BLaER1 treated with 17β-estradiol and CSF1 and Interleukin-3, amounts not matched to agents 10 nM and 100 nM (cell line): Measurements from ENCODE around the gene FOS.
"Not testable (repeated sequence)": the region's sequence is repeated elsewhere in the genome, so short reads cannot be mapped to it uniquely, and the experiment has no call there.

ENCODE experiments used
- H3K27ac ChIP-seq, 11 experiments: shearing (Covaris generic); formaldehyde crosslinking; 2 replicates each; pipeline ENCODE4 v1.8.1; 2022
- H3K27me3 ChIP-seq, 11 experiments: shearing (Covaris generic); formaldehyde crosslinking; 2 replicates each; pipeline ENCODE4 v1.8.1; 2022
- H3K36me3 ChIP-seq, 11 experiments: shearing (Covaris generic); formaldehyde crosslinking; 2 replicates each; pipeline ENCODE4 v1.8.1; 2022
- H3K4me1 ChIP-seq, 10 experiments: shearing (Covaris generic); formaldehyde crosslinking; 2 replicates each; pipeline ENCODE4 v1.8.1; 2022
- H3K4me2 ChIP-seq, 11 experiments: shearing (Covaris generic); formaldehyde crosslinking; 2 replicates each; pipeline ENCODE4 v1.8.1; 2022
- H3K4me3 ChIP-seq, 10 experiments: shearing (Covaris generic); formaldehyde crosslinking; 2 replicates each; pipeline ENCODE4 v1.8.1; 2022
- H3K9ac ChIP-seq, 11 experiments: shearing (Covaris generic); formaldehyde crosslinking; 2 replicates each; pipeline ENCODE4 v1.8.1; 2022
- H3K9me3 ChIP-seq, 11 experiments: shearing (Covaris generic); formaldehyde crosslinking; replicated peaks in 1 of 11; 2 replicates each; pipeline ENCODE4 v1.8.1; 2022
- H4K20me1 ChIP-seq, 11 experiments: shearing (Covaris generic); formaldehyde crosslinking; 2 replicates each; pipeline ENCODE4 v1.8.1; 2022
- Cebpa-rat ChIP-seq, 11 experiments: shearing (Covaris generic); IDR thresholded peaks; 2 replicates each; pipeline ENCODE4 v1.8.1; 2022

Gene FOS

GRCh38 chr14:75307700-75308379 lies 29.2 kb downstream of the FOS start:
- Histone ChIP-seq H3K9ac (no peak overlapping the region), H3K4me2 (peak overlapping the region in 2 of 11 experiments; percentile 5 to 49; a peak in 1 of 22 replicates)
- no peak for TF ChIP-seq Cebpa-rat (IDR thresholded peaks at IDR 0.05)

GRCh38 chr14:75308991-75309390 lies 30.4 kb downstream of the FOS start:
- not testable (repeated sequence) for H3K36me3 ChIP-seq, H3K27ac ChIP-seq, H3K4me2 ChIP-seq, H4K20me1 ChIP-seq, H3K9ac ChIP-seq, H3K27me3 ChIP-seq, H3K4me3 ChIP-seq, H3K9me3 ChIP-seq
- H3K4me1 ChIP-seq = peaks cover 0 to 34% (median 9%) of the 10 kb centered on the region in 10 experiments; a peak in 18 of 20 replicates

More at GRCh38 chr14:75307700-75308379, 29.2 kb downstream of the FOS start:
- Histone ChIP-seq H3K36me3 (no peaks in the 10 kb centered on the region), H3K9me3 (no peaks in the 10 kb centered on the region), H3K27me3 (no peaks in the 10 kb centered on the region), H4K20me1 (no peaks in the 10 kb centered on the region), H3K4me1 (peaks cover 7 to 42% (median 15%) of the 10 kb centered on the region in 10 experiments), H3K4me3 (no peak overlapping the region), H3K27ac (no peak overlapping the region)

GRCh38 chr14:75309561-75309960 lies 30.9 kb downstream of the FOS start:
- not testable (repeated sequence) for H3K27ac ChIP-seq, H3K9ac ChIP-seq

GRCh38 chr14:75310295-75311111 lies 31.9 kb downstream of the FOS start:
- Histone ChIP-seq H3K4me3 (no peak overlapping the region), H3K27ac (peak overlapping the region in 2 of 11 experiments; percentile 33 to 42; a peak in 3 of 22 replicates), H4K20me1 (no peaks in the 10 kb centered on the region), H3K36me3 (no peaks in the 10 kb centered on the region), H3K4me1 (peaks cover 0 to 41% (median 14%) of the 10 kb centered on the region in 10 experiments; a peak in 18 of 20 replicates), H3K9me3 (no peaks in the 10 kb centered on the region), H3K9ac (peak overlapping the region in 2 of 11 experiments; percentile 23 to 30; a peak in 4 of 22 replicates), H3K27me3 (peaks cover 0 to 4% (median 0%) of the 10 kb centered on the region in 11 experiments; a peak in 1 of 22 replicates), H3K4me2 (peak overlapping the region; percentile 15 to 62 (median 36); a peak in 17 of 22 replicates)
- TF ChIP-seq Cebpa-rat (IDR thresholded peaks at IDR 0.05) = no peak

More at GRCh38 chr14:75309561-75309960, 30.9 kb downstream of the FOS start:
- not testable (repeated sequence) for H3K4me2 ChIP-seq, H3K27me3 ChIP-seq, H4K20me1 ChIP-seq, H3K9me3 ChIP-seq, H3K4me3 ChIP-seq, H3K36me3 ChIP-seq
- H3K4me1 ChIP-seq = peaks cover 0 to 34% (median 9%) of the 10 kb centered on the region in 10 experiments; a peak in 18 of 20 replicates

GRCh38 chr14:75311356-75311755 lies 32.7 kb downstream of the FOS start:
- Histone ChIP-seq H4K20me1 (no peaks in the 10 kb centered on the region), H3K36me3 (no peaks in the 10 kb centered on the region), H3K4me3 (no peak overlapping the region), H3K9me3 (no peaks in the 10 kb centered on the region), H3K27me3 (peaks cover 0 to 4% (median 0%) of the 10 kb centered on the region in 11 experiments; a peak in 1 of 22 replicates), H3K4me2 (peak overlapping the region in 3 of 11 experiments; percentile 55 to 62 (median 57); a peak in 3 of 22 replicates), H3K27ac (peak overlapping the region in 1 of 11 experiments; percentile 33; a peak in 1 of 22 replicates), H3K4me1 (peaks cover 0 to 41% (median 14%) of the 10 kb centered on the region in 10 experiments; a peak in 18 of 20 replicates), H3K9ac (no peak overlapping the region)
- TF ChIP-seq Cebpa-rat (IDR thresholded peaks at IDR 0.05) = no peak

GRCh38 chr14:75312341-75312740 lies 33.7 kb downstream of the FOS start:
- Histone ChIP-seq H3K4me1 (peaks cover 0 to 40% (median 14%) of the 10 kb centered on the region in 10 experiments; a peak in 18 of 20 replicates), H4K20me1 (no peaks in the 10 kb centered on the region), H3K27me3 (peaks cover 0 to 4% (median 0%) of the 10 kb centered on the region in 11 experiments; a peak in 1 of 22 replicates), H3K4me2 (peak overlapping the region in 4 of 11 experiments; percentile 30 to 61 (median 44); a peak in 8 of 22 replicates), H3K36me3 (no peaks in the 10 kb centered on the region), H3K27ac (no peak overlapping the region), H3K4me3 (no peak overlapping the region), H3K9ac (no peak overlapping the region), H3K9me3 (no peaks in the 10 kb centered on the region)
- TF ChIP-seq Cebpa-rat (IDR thresholded peaks at IDR 0.05) = no peak

- Histone ChIP-seq H3K27ac (no peak overlapping the region), H3K4me2 (no peak overlapping the region), H3K27me3 (peaks cover 0 to 4% (median 0%) of the 10 kb centered on the region in 11 experiments; a peak in 1 of 22 replicates), H4K20me1 (no peaks in the 10 kb centered on the region), H3K36me3 (no peaks in the 10 kb centered on the region), H3K9ac (no peak overlapping the region), H3K4me1 (peaks cover 0 to 36% (median 14%) of the 10 kb centered on the region in 10 experiments; a peak in 18 of 20 replicates), H3K9me3 (no peaks in the 10 kb centered on the region), H3K4me3 (no peak overlapping the region)
- TF ChIP-seq Cebpa-rat (IDR thresholded peaks at IDR 0.05) = no peak
Observed at GRCh38 chr14:75313294-75313693, 34.7 kb downstream of the FOS start.

- Histone ChIP-seq H3K27ac (no peak overlapping the region), H3K9me3 (no peaks in the 10 kb centered on the region), H3K36me3 (no peaks in the 10 kb centered on the region), H3K4me1 (peaks cover 3 to 39% (median 14%) of the 10 kb centered on the region in 10 experiments), H4K20me1 (no peaks in the 10 kb centered on the region), H3K9ac (no peak overlapping the region), H3K27me3 (peaks cover 0 to 4% (median 0%) of the 10 kb centered on the region in 11 experiments; a peak in 1 of 22 replicates), H3K4me2 (peak overlapping the region in 4 of 11 experiments; percentile 4 to 30 (median 12); a peak in 3 of 22 replicates), H3K4me3 (no peak overlapping the region)
- no peak for TF ChIP-seq Cebpa-rat (IDR thresholded peaks at IDR 0.05)
Observed at GRCh38 chr14:75315144-75315543, 36.5 kb downstream of the FOS start.

- Histone ChIP-seq H3K9me3 (no peaks in the 10 kb centered on the region), H3K27me3 (peaks cover 0 to 4% (median 0%) of the 10 kb centered on the region in 11 experiments; a peak in 1 of 22 replicates), H3K36me3 (no peaks in the 10 kb centered on the region), H3K4me3 (no peak overlapping the region), H3K4me1 (peaks cover 0 to 26% (median 6%) of the 10 kb centered on the region in 10 experiments; a peak in 13 of 20 replicates), H3K4me2 (no peak overlapping the region), H3K27ac (no peak overlapping the region), H4K20me1 (no peaks in the 10 kb centered on the region), H3K9ac (no peak overlapping the region)
- no peak for TF ChIP-seq Cebpa-rat (IDR thresholded peaks at IDR 0.05)
Observed at GRCh38 chr14:75317148-75317547, 38.5 kb downstream of the FOS start.
